ENCODE data around the gene KRTAP12-1.
"Not testable (repeated sequence)": the region's sequence is repeated elsewhere in the genome, so short reads cannot be mapped to it uniquely, and the experiment has no call there.

KRTAP12-1 gene

DNA sequence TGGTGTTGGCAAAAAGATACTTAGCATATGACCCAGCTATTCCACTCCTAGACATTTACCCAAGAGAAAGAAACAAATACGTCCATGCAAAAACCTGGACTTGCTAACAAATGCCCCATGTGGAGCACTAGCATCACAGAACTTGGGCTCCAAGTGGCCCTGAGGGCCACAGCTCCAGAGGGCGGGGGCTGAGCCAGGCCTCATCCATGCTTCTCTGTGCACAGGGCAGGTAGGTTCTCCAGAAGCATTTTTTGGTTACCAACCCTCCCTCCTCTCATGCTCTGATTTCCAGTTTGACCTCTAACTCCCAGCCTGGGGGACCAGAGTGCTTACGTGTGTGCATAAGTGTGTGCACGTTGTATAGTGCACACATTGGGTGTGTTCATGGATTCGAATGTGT is 17.3 kb downstream of the KRTAP12-1 start:
- no peak for FAIRE-seq

DNA sequence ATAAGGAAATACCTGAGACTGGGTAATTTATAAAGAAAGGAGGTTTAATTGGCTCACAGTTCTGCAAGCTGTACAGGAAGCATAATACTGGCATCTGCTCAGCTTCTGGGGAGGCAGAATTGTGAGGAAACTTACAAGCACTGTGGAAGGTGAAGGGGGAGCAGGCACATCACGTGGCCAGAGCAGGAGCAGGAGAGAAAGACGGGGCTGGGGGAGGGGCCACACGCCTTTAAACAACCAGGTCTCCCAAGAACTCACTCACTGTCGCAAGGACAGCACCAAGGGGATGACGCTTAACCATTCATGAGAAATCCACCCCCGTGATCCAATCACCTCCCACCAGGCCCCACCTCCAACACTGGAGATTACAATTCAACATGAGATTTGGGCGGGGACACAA is 20.4 kb downstream of the KRTAP12-1 start:
- not testable (repeated sequence) for FAIRE-seq

DNA sequence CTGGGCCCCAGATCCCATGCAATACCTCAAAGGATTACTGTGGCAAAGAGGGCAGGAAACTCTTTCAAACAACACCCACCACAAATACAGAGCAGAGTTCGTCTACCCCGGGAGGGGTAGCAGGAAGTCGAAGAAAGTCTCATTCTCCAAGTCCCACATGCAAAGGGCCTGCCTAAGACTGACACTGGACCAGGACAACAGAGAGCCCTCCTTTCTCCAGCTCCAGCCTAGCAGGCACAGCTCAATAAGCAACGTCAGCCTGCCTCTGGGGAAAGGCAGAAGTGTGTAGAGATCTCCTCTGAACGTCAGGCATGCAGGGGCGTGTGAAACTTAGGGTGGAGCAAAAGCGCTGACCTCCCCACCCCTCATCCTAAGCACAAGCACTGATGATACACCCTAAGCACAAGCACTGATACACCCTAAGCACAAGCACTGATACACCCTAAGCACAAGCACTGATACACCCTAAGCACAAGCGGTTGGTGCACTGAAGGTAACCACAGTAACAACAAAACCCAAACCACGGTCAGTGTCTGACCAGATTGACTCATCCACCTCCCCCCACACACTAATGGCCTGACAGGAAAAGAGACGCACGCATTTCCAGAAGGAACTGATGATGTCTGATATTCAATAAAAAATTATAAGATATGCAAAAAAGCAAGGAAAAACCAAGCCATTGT is 22.9 kb downstream of the KRTAP12-1 start:
- FAIRE-seq: no peak

DNA sequence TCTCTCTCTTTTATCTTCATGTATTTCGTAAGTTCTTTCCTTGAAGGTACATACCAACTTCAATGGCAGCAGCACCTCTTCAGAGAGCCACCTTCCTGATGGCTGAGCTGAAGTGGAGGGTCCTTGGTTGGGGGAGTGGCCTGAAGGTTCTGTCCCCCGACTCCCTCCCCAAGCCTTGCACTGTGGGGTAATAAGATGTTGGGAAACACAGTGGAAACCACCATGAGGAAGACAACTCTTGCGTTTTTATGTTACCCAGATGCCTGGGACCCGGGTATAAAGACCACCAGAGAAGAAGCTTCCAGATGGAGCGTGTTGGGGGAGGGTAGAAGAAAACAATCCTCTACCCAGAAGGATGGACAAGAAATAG is 23.4 kb downstream of the KRTAP12-1 start:
- FAIRE-seq: no peak

DNA sequence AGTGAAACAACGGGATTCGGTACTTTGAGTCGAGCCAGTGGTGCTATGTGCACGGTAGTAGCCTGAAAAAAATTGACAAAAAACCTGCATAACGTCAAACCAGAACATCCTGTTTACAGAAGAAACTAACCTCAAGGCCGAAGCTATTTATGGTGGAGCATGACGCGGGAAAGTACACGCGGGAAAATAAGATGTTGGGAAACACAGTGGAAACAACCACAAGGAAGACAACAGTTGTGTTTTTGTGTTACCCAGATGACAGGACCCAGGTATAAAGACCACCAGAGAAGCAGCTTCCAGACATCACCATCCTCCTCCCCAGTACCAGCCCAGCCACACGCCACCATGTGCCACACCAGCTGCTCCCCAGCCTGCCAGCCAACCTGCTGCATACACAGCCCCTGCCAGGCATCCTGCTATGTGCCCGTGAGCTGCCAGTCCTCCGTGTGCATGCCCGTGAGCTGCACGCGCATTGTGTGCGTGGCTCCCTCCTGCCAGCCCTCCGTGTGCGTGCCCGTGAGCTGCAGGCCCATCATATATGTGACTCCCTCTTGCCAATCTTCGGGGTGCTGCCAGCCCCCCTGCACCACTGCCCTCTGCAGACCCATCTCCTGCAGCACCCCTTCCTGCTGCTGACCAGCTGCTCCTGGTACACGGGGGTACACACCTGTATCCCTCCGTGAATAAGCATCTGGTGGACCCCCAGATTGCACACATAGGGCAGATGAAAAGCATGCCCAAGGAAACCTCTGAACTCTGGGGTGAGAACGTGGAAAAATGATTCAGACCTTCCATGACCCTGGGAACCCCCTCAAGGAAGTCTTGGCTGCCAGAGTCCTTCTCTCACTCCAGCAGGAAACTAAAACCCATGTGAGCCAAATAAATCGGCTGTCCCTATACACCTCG is 24.1 kb downstream of the KRTAP12-1 start, which contains the start of gene KRTAP12-3:
KRTAP12-3 (plus strand) TSS at position 298 of the 906 bp plus-strand sequence; CDS start at position 346, 48 bp downstream.
- no peak for FAIRE-seq

DNA sequence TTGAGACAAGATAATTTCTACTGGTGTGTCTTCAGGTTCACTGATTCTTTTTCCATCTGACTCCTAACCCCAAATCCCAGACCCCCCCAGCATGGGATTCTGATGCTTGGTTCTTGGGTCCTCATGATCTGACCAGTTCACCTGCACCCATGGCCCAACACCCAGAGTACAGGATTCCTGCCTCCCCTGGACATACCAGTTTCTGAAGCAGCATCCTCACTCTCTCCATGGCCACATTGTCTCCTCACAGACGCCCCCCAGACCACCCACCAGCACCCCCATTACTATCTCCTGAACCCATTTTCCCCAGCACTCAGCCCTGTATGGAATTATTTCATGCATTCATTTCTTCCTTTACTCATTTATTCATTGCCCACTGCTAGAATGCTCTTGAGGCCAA is 25.1 kb downstream of the KRTAP12-1 start:
- FAIRE-seq: no peak

DNA sequence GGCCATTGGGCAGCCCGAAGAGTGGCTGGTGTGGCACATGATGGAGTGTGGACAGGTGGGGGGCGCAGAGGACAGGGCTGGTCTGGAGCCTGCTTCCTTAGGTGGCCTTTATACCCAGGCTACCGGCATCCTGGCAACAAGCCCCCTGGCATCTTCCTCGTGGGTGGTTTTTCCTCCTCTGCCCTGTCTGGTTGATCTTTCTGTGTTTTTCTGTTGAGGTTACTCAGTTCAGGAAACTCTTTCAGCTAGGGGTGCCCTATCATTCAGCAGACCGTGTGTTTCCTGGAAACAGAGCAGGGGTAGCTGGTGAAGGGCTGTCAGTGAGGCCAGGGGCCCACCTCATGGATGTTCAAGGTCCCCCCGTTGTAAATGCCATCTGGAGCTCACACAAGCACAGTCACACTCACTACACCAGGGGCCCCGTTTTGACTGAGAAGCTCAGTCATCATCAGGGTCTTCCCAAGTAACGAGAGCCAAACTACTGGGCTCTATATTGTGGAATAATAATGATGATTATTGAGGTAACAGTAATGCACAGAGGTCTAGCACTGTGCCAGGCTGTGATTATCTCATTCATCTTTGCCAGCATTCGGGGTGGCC is 27.3 kb downstream of the KRTAP12-1 start, which contains the start of gene KRTAP12-4:
KRTAP12-4 (minus strand) TSS at position 84 of the 600 bp plus-strand sequence; CDS start at position 39, 45 bp downstream.
- FAIRE-seq: no peak

DNA sequence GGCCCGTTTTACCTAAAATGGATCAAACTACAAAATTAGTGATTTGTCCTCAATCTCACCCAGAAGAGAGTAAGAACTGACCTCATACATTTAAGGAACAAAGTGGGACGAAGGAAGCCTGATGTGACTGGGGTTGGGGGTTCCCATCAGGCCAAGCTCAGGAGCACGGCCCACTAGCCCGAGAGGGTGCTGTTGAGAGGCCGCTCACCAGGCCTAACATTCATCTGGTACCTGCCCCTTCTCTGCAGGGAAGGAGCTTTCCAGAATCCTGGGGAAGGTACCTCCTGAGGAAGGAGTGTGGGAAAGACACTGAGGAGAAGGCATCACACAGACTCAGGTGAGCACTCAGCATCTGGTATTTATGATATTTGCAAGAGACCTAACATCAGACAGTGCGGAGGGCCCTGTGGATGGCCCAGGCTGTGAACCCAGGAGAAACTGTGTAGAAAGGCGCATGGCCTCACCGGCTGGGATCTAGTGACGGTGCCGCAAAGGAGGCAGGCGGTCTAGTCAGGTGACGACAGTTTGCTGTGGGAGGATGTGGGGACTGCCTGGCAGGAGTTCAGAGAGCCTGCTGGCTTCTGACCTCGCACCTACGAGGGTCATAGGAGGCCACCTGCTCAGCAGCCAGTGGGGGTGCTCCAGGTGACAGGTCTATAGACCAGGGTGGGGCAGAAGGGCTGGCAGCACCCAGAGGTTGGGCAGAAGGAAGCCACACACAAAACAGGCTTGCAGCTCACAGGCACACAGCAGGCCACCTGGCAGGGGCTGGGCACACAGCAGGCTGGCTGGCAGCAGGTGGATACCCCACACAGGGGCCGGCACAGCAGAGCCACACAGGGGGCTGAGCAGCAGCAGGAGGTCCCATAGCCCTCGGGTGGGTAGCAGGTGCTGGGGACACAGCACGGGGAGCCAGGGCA is 28.0 kb downstream of the KRTAP12-1 start:
- no peak for FAIRE-seq

DNA sequence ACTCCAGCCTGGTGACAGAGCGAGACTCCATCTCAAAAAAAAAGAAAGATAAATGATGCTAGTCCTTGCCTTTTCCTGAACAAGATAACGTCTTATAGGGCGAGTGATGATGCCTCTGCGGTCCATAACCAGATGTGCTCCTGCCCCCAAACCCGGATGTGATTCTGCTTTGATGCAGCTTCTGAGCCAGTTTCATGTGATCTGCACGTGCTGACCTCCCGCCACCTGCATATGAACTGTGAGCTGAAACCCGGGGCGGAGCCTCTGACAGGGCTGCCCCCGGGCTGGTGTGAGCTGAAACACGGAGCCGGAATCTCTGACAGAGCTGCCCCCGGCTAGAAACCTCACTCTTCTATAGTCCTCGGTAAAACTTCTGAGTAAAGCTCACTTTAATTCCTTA is 28.8 kb downstream of the KRTAP12-1 start:
- FAIRE-seq: no peak

DNA sequence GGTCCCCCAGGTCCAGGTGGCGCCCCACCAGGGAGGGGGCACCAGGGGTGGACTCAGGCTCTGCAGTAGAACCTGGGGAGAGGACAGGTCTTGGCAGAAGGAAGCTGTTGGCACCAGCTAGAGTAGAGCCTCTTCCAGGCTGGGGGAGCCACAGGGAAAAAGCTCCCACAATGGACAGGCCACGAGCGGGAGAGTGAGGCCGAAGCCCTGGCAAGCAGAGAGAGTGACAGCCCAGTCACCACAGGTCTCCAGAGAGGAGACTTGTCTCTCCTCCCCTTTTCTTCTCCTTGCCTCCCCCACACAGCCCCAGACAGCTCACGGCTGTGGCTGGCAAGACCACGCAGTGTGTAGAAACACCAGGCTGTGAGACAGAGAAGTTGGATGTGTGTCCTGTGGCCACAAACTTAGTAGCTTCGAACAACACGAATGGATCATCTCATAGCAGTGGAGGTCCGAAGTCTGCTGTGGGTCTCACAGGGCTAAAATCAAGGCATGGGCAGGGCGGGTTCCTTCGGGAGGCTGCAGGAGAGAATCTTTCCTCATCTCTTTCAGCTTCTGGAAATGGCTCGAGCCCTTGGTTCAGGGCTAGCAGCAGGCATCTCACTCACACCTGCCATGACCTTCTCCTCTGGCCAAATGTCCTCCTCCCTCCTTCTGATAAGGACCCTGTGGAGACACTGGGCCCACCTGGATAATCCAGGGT is 30.8 kb downstream of the KRTAP12-1 start:
- FAIRE-seq: no peak

DNA sequence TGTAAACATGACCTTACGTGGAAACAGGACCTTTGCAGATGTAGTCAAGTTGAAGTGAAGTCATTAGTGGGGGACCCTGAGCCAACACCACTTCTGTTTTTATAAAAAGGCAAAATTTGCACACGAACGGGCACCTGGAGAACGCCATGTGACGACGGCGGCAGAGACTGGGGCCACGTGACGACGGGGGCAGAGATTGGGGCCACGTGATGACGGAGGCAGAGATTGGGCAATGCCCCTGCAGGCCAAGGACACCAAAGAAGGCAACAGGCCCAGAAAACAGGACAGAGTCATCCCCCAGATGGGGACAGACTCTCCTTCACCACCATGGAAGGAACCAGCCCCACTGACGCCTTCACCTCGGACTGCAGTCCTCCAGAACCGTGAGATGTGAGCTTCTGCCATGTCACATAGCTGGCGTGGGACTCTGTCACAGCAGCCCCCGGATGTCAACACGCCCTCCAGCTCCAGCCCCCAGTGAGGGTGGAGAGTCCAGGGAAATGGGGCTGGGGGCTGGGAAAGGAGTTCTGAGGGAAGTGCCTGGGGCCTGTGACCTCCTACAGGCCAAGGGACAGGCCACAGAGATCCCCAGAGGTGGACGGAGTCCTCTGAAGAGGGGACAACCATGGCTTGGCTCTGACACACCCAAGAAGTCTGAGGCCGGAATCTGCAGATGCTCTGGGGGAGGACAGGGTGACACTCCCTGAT is 31.5 kb downstream of the KRTAP12-1 start:
- no peak for FAIRE-seq

DNA sequence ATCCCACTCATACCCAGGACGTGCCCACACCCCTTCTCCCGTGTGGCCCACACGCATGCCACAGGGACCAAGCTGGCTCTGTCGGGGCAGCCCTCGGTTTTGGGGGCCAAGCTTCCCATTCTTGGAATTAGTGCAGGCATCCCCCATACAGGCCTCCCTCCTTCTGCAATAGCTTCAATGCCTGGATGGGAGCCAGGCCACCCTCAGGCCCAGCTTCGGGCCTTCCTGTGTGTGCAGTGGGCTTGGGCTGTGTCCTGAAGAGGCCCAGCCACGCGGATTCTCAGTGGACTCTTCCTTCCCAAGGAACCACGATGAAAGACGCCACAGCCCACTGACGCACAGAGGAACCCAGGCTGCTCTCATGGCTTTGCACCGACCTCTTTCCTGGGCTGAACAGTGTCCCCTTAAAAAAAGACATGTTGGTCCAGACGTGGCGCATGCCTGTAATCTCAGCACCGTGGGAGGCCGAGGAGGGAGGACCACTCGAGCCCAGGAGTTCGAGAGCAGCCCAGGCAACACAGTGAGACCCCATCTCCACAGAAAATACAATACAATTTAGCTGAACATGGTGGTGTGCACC is 32.4 kb downstream of the KRTAP12-1 start:
- FAIRE-seq: no peak

DNA sequence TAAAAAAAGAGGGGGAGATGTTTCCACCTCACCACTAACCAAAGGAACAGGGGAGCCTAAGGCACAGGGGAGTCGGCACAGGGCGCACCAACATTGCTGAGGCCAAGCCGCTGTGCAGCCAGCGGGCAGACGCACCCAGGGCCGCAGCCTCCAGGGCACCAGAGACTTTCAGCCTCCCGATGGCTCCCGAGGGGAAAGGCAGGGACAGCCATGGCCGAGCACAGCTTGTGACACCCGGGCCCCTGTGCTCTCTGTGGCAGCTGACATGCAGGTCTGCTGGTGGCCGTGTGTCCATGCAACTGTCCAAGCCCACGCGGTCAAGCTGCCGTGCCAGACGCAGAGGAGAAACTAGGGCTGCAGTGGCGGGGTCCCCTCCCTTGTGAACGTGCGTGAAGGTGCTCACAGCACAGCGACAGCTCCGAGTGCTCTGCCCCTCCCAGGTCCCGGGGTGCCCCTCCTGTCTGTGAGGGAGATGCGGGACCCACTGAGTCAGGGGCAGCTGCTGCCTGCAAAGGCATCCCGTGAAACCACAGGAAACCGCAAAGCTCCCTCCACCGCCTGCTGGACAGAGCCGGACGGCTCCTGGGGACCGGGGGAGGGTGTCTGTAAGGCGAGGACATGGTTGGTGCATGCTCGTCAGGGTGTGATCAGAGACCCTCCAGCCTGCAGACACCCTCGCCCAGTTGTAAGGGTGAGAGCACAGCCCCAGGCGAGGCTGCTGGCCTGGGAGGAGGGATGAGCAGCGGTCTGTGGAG is 33.2 kb downstream of the KRTAP12-1 start:
- no peak for FAIRE-seq

DNA sequence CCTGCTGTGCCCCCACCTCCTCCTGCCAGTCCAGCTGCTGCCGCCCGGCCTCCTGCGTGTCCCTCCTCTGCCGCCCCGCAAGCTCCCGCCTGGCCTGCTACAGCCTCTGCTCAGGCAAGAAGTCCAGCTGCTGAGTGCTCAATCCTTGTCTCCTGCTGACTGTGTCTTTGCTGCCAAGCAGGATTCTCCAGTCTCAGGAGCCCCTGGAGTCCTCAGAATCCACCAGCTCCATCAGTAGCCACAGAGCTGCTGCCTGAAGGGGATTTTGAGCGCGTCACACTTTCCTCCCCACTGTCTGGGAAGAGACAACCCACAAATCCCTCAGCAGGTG is 34.8 kb downstream of the KRTAP12-1 start:
- no peak for FAIRE-seq

DNA sequence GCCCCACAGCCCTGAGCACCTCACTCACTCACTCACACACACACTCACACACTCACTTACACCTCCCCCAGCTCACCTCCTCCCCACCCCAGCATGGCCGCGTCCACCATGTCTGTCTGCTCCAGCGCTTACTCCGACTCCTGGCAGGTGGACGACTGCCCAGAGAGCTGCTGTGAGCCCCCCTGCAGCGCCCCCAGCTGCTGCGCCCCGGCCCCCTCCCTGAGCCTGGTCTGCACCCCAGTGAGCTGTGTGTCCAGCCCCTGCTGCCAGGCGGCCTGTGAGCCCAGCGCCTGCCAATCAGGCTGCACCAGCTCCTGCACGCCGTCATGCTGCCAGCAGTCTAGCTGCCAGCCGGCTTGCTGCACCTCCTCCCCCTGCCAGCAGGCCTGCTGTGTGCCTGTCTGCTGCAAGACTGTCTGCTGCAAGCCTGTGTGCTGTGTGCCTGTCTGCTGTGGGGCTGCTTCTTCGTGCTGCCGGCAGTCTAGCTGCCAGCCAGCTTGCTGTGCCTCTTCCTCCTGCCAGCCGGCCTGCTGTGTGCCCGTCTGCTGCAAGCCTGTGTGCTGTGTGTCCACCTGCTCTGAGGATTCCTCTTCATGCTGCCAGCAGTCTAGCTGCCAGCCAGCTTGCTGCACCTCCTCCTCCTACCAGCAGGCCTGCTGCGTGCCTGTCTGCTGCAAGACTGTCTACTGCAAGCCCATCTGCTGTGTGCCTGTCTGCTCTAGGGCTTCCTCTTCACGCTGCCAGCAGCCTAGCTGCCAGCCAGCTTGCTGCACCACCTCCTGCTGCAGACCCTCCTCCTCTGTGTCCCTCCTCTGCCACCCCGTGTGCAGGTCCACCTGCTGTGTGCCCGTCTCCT is 35.4 kb downstream of the KRTAP12-1 start, which contains the start of gene KRTAP10-11:
KRTAP10-11 (plus strand) TSS at position 49 of the 856 bp plus-strand sequence; CDS start at position 94, 45 bp downstream.
- FAIRE-seq: not testable (repeated sequence)

DNA sequence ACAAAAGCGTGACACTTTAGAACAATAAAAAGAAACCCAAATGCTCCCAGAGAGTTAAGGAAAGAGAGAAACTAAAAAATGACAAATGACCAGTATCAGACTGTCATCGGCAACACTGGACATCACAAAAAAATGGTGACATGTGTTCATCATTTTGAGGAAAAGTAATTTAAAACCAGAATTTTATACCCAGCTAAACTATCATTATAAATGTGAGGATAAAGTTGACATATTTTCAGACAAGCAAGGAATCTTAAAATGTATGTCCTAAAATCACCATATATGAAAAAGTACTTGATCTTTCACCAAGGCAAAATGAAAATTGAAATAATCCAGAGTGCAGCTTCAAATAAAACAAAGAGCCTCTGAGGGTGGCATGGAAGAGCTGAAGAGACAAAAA is 37.1 kb downstream of the KRTAP12-1 start:
- no peak for FAIRE-seq

DNA sequence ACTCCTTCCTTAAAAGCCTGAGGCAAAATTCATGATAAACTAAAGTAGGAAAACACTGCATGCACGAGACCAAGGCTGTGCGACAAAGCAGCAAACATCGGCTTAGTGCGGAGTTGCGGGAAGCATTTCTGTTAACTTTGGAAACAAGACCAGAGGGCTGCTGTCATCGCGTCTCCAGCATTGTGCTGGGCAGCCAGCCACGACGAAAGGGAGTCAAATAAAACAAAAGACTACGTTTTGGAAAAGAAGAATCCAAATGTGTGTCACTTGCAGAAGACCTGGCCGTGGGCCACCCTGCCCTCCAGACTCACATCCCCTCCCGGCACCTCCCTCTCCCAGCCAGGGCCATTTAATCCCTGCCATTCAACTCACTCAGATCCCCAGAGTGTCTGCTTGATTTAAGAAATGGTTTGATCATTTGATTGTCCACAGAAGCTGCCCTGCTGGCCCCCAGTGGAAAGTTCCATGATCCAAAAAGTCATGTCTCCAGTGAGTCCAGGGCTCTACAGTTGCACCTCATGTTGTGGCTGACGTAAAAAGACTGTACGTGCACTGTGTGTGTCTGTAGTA is 38.1 kb downstream of the KRTAP12-1 start:
- FAIRE-seq: no peak

DNA sequence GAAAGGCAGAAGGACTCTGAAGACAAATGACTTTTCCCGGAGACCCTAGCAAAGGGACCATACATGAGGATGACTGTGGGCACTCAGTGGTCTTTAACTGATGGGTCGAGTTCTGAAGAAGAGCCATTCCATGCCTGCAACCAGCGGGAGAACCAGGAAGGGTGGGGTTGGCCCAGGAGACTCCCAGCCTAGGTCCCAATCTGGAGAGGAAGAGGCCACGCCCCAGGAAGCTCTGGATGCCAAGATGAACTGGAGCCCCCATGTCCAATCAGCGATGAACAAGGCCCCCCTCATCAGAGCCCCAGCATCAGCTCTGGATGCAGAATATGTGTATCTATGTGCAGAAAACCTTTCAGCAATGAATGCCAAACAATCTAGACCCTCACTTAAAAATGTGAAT is 41.2 kb downstream of the KRTAP12-1 start:
- FAIRE-seq: no peak

DNA sequence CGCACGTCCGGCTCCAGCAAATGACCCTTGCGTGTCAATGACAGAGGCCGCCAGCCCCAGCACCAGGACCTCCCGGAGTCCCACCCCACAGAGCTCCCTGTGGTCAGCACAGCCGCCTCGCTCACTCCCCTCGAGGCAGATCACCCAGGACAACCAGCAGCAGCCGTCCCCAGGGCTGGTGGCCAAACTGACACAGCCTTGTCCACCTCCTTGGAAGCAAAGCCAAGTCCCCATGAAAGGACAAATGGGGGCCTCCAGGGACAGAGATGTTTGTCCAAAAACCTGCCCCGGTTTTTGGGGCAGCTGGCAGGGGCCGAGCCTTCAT is 42.7 kb downstream of the KRTAP12-1 start:
- no peak for FAIRE-seq
